HepG2 (cell line): ENCODE results near the gene ALOXE3. TPM values are rescaled to one million over a fixed set of nuclear protein-coding genes. Genes with fewer than 3 reads are reported as not detected.

Source experiments
- GABPA ChIP-seq, 2 experiments: IDR thresholded peaks; 2 replicates each; pipeline ENCODE4 v1.6.1; 2011 to 2016; ENCODE audit warnings: low read depth in 2 of 2, low read length in 1 of 2, missing biosample characterization in 1 of 2, missing genetic modification characterization in 1 of 2
- HNRNPL ChIP-seq: fragments of 200-400 bp; formaldehyde crosslinking; IDR thresholded peaks from 2 replicates; pipeline ENCODE4 v1.6.1; 2017; ENCODE audit warnings: mild to moderate bottlenecking, low read depth, low read length
- LCORL ChIP-seq, 2 experiments: fragments of 450-650 bp in 1 of 2; sonication (generic) in 1 of 2; formaldehyde crosslinking in 1 of 2; IDR thresholded peaks; 2 replicates each; pipeline versions ENCODE4 v1.5.0 to v1.6.1; 2017 to 2020; ENCODE audit warnings: antibody characterized with exemption in 1 of 2, missing genetic modification reagents in 1 of 2
- TBX2 ChIP-seq: sonication (generic); formaldehyde crosslinking; IDR thresholded peaks from 2 replicates; pipeline ENCODE4 v1.5.0; 2020; ENCODE audit warnings: missing genetic modification reagents, mild to moderate bottlenecking, borderline replicate concordance
- polyA plus RNA-seq, 8 experiments: library from polyadenylated mRNA; depleted of rRNA in 3 of 8; stranded (reverse) in 7 of 8; unstranded in 1 of 8; fragments of >200 nt; fragmentation: Illumina TruSeq in 4 of 8; extraction: Trizol in 4 of 8; gene quantifications; 2 replicates each; pipeline versions ENCODE4 v1.2.1 to v1.2.3, GENCODE V29; 2011 to 2016; ENCODE audit warnings: low read depth in 4 of 8, missing spikeins in 1 of 8, mixed read lengths in 1 of 8; ENCODE audit not compliant: insufficient read depth in 1 of 8
- total RNA-seq, 5 experiments: library from RNA; depleted of rRNA; stranded (reverse); fragments of >200 nt; fragmentation: Illumina TruSeq; extraction: Trizol; gene quantifications; 2 replicates each; pipeline ENCODE4 v1.2.3, GENCODE V29; 2016; ENCODE audit warnings: low read depth in 1 of 5
- TF ChIP-seq, protein P1 (sequence below): sonication (generic); formaldehyde crosslinking; IDR thresholded peaks from 2 replicates; pipeline ENCODE4 v1.4.0; 2020; ENCODE audit warnings: missing genetic modification reagents, borderline replicate concordance
- TF ChIP-seq, protein P2 (sequence below): sonication (generic); formaldehyde crosslinking; IDR thresholded peaks from 2 replicates; pipeline ENCODE4 v1.4.0; 2020; ENCODE audit warnings: mild to moderate bottlenecking, missing genetic modification reagents

ALOXE3 gene
- total and polyA plus RNA-seq, 2 of the 13 experiments (the other 11 are each of a cell fraction or from before 2014, with no cell fraction given): 0.07 TPM; not detected in 1

DNA sequence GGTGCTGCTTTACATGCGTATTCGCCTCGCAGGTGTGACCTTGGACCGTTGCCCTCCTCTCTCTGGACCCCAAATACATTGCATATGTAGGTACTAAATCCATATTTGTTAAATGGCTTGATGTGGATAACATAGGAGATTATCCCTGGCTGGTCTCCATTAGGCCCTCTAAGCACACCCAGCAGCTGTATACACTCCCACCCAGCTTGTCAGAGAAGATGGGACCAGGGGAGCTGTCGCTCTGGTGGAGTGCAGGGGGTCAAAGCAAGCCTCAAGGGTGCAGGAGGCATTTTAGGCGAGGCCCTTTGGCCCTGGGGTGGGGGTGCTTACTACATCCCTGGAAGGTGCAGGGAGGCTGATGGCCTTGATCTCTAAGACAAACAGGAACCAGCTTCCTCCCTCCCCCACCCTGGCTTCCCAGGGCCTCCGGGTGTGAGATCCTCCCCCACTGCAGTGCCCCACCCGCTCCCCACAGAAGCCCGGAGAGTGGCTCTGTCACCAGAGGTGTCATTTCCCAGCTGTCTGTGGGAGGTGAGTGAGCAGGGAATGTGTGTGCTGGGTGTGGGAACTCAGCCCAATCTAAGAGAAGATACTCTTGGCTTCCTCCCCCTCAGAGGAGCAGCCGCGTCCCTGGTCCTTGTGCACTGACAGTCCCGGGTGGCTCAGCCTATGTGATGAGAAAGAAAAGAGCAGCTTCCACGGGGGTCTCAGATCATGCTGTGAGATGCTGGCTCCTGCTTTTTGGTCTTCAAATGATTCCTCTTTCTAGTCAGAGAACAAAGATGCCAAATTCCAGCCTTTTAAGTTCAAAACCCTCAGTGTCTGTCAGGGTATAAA lies 45.9 kb upstream of the ALOXE3 start (continued):
- TF ChIP-seq HNRNPL (0 out of 2 replicates have a peak, but pooled peaks have one; percentile 4), LCORL (IDR thresholded peaks at IDR 0.05) (no peak), LCORL (CRISPR knock-in tag; IDR thresholded peaks at IDR 0.05) (peak; percentile 97), TBX2 (peak; percentile 75), GABPA (IDR thresholded peaks at IDR 0.05; ENCODE audit: low read depth, low read length) (no peak), GABPA (CRISPR knock-in tag; IDR thresholded peaks at IDR 0.05; ENCODE audit: low read depth) (peak; percentile 47)
- TF ChIP-seq, protein P1, sequence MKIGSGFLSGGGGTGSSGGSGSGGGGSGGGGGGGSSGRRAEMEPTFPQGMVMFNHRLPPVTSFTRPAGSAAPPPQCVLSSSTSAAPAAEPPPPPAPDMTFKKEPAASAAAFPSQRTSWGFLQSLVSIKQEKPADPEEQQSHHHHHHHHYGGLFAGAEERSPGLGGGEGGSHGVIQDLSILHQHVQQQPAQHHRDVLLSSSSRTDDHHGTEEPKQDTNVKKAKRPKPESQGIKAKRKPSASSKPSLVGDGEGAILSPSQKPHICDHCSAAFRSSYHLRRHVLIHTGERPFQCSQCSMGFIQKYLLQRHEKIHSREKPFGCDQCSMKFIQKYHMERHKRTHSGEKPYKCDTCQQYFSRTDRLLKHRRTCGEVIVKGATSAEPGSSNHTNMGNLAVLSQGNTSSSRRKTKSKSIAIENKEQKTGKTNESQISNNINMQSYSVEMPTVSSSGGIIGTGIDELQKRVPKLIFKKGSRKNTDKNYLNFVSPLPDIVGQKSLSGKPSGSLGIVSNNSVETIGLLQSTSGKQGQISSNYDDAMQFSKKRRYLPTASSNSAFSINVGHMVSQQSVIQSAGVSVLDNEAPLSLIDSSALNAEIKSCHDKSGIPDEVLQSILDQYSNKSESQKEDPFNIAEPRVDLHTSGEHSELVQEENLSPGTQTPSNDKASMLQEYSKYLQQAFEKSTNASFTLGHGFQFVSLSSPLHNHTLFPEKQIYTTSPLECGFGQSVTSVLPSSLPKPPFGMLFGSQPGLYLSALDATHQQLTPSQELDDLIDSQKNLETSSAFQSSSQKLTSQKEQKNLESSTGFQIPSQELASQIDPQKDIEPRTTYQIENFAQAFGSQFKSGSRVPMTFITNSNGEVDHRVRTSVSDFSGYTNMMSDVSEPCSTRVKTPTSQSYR (CRISPR knock-in tag): peak; percentile 96
- TF ChIP-seq, protein P2, sequence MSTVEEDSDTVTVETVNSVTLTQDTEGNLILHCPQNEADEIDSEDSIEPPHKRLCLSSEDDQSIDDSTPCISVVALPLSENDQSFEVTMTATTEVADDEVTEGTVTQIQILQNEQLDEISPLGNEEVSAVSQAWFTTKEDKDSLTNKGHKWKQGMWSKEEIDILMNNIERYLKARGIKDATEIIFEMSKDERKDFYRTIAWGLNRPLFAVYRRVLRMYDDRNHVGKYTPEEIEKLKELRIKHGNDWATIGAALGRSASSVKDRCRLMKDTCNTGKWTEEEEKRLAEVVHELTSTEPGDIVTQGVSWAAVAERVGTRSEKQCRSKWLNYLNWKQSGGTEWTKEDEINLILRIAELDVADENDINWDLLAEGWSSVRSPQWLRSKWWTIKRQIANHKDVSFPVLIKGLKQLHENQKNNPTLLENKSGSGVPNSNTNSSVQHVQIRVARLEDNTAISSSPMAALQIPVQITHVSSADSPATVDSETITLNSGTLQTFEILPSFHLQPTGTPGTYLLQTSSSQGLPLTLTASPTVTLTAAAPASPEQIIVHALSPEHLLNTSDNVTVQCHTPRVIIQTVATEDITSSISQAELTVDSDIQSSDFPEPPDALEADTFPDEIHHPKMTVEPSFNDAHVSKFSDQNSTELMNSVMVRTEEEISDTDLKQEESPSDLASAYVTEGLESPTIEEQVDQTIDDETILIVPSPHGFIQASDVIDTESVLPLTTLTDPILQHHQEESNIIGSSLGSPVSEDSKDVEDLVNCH (CRISPR knock-in tag): no peak
